ENCODE data around the gene LHFPL2. TPM values are rescaled to one million over a fixed set of nuclear protein-coding genes. Genes with fewer than 3 reads are reported as not detected.

Gene LHFPL2
- total and polyA plus RNA-seq, 9 of the 15 experiments (the other 6 are each of a cell fraction or from before 2014, with no cell fraction given) = 1.0 to 6.6 (median 4.6) TPM

DNA sequence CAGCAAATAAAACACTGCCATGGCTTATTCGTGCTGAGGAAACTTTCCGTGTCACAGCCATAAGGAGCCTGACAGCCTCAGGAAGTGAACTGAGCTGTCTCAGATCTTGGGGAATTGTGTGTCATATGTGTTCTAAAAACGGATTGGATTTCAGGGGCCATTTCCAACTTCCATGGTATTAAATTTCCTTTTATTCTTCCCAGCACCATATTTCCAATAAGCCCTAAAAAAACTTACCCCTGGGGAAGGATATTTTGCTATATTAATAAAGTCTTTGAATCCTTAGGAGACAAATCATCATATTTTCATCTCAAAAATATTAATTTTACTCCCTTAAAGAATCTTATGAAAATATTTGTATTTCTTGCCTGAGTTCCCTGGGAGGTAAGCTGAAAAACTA is 93.9 kb downstream of the LHFPL2 start:
- in situ Hi-C loops (cut with MboI) = no loop called here
- no peaks in the 10 kb centered on the region for H3K4me1 ChIP-seq (replicated peaks in 1 of 2; ENCODE audit: control insufficient read depth in 2 of 2, insufficient read depth in 2 of 2, low read length in 2 of 2)
- DNase-seq (ENCODE audit: extremely low read depth in 1 of 4, low spot score in 3 of 4) (no peak), ATAC-seq (no peak), FAIRE-seq (no peak)
- H3K27ac ChIP-seq (ENCODE audit: extremely low read depth, low read depth, low read length) = no peak overlapping the region
- WGBS (ENCODE audit: insufficient coverage, low coverage, missing lambda C conversion rate) = 10% methylated on average over 3 of the region's 3 CpGs
- no peak overlapping the region for H2AFZ ChIP-seq (ENCODE audit: low read depth, low read length)
- no peak overlapping the region for H3K4me3 ChIP-seq
- no peaks in the 10 kb centered on the region for H3K9me3 ChIP-seq (replicated peaks; ENCODE audit: control insufficient read depth, insufficient read depth, low read depth, low read length)
- ChIA-PET POLR2A (interaction anchor here (1.2 kb wide), 1 partner anchor 9 kb away, joined by 3 read pairs; no protein-coding TSS in a partner anchor), CTCF (ENCODE audit: low intra/inter-chr PET ratio) (interaction anchor here (0.6 kb wide), 1 partner anchor 194 kb away, joined by 3 read pairs; the partner anchor contains the start of gene SCAMP1)
- no peak overlapping the region for H3K9ac ChIP-seq (ENCODE audit: insufficient read depth in 1 of 2, low read depth in 2 of 2, low read length in 2 of 2)
- no peaks in the 10 kb centered on the region for H3K27me3 ChIP-seq (ENCODE audit: control insufficient read depth in 2 of 2, insufficient read depth in 2 of 2, low read length in 2 of 2)
- 0 out of 2 replicates have a peak, but pooled peaks cover 5% of the 10 kb centered on the region for H4K20me1 ChIP-seq (replicated peaks; ENCODE audit: control insufficient read depth, insufficient read depth, low read length)
- no peaks in the 10 kb centered on the region for H3K9me1 ChIP-seq (ENCODE audit: control insufficient read depth, insufficient read depth, low read length)
- no peaks in the 10 kb centered on the region for H3K36me3 ChIP-seq (ENCODE audit: control insufficient read depth, insufficient read depth, low read length)
- no TSS peak for BruUV-seq (replicated peaks)
- intact Hi-C loops (cut with micrococcal nuclease) = no loop called here
- H3K79me2 ChIP-seq (ENCODE audit: control insufficient read depth, insufficient read depth, low read length) = no peaks in the 10 kb centered on the region
- no peak overlapping the region for H3K4me2 ChIP-seq (ENCODE audit: insufficient read depth, low read length)
- no peak for TF ChIP-seq NFIX (CRISPR knock-in tag; IDR thresholded peaks at IDR 0.05; ENCODE audit: low read depth)
- no peak for TF ChIP-seq DIDO1 (tag; IDR thresholded peaks at IDR 0.05; ENCODE audit: low read depth)
- no peak for TF ChIP-seq PHF8 (IDR thresholded peaks at IDR 0.05; ENCODE audit: borderline replicate concordance, low read length)
- TF ChIP-seq, protein P1, sequence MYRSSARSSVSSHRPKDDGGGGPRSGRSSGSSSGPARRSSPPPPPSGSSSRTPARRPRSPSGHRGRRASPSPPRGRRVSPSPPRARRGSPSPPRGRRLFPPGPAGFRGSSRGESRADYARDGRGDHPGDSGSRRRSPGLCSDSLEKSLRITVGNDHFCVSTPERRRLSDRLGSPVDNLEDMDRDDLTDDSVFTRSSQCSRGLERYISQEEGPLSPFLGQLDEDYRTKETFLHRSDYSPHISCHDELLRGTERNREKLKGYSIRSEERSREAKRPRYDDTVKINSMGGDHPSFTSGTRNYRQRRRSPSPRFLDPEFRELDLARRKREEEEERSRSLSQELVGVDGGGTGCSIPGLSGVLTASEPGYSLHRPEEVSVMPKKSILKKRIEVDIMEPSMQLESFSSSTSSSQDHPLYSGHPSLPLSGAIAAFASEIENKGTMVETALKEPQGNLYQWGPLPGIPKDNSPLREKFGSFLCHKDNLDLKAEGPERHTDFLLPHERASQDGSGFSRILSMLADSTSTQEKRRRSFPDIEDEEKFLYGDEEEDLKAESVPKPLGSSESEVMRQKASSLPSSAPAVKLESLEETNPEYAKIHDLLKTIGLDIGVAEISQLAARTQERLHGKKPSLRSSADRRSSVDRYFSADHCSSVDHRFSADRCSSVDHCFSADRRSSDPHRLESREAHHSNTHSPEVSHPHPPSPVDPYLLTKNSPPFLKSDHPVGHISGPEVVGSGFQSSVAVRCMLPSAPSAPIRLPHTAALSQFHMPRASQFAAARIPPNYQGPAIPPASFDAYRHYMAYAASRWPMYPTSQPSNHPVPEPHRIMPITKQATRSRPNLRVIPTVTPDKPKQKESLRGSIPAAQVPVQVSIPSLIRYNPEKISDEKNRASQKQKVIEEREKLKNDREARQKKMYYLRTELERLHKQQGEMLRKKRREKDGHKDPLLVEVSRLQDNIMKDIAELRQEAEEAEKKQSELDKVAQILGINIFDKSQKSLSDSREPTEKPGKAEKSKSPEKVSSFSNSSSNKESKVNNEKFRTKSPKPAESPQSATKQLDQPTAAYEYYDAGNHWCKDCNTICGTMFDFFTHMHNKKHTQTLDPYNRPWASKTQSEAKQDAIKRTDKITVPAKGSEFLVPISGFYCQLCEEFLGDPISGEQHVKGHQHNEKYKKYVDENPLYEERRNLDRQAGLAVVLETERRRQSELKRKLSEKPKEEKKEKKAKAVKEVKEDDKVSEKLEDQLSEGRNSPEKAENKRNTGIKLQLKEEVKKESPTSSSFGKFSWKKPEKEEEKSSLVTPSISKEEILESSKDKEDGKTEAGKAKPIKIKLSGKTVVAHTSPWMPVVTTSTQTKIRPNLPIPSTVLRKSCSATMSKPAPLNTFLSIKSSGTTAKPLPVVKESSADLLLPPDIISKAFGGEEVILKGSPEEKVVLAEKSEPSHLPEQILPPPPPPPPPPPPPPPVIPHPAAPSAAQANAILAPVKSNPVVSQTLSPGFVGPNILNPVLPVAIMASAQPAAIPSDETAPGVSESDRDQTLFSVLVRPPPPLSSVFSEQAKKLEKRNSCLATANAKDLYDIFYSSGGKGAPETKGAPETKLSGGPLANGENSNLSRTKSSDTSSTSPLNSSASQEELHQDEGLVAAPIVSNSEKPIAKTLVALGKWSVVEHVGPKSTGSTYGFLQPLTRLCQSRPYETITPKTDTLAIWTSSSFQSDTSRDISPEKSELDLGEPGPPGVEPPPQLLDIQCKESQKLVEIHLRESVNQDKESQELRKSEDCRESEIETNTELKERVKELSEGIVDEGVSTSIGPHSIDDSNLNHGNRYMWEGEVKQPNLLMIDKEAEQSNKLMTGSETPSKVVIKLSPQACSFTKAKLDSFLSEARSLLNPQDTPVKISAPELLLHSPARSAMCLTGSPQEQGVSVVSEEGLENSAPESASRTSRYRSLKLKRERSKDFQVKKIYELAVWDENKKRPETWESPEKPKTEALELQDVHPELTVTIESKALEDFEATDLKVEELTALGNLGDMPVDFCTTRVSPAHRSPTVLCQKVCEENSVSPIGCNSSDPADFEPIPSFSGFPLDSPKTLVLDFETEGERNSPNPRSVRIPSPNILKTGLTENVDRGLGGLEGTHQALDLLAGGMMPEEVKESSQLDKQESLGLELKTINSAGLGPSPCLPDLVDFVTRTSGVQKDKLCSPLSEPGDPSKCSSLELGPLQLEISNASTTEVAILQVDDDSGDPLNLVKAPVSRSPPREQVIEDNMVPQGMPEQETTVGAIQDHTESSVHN (IDR thresholded peaks at IDR 0.05; ENCODE audit: borderline replicate concordance in 1 of 2, low read depth in 1 of 2) = no peak
- TF ChIP-seq MBD2 (IDR thresholded peaks at IDR 0.05; ENCODE audit: borderline replicate concordance, low read depth) = no peak
- TF ChIP-seq ZNF780A (CRISPR knock-in tag; IDR thresholded peaks at IDR 0.05) = no peak
- no peak for TF ChIP-seq RNF2 (IDR thresholded peaks at IDR 0.05)
- no peak for TF ChIP-seq EP300 (IDR thresholded peaks at IDR 0.05; ENCODE audit: low read length)
- TF ChIP-seq, protein P2, sequence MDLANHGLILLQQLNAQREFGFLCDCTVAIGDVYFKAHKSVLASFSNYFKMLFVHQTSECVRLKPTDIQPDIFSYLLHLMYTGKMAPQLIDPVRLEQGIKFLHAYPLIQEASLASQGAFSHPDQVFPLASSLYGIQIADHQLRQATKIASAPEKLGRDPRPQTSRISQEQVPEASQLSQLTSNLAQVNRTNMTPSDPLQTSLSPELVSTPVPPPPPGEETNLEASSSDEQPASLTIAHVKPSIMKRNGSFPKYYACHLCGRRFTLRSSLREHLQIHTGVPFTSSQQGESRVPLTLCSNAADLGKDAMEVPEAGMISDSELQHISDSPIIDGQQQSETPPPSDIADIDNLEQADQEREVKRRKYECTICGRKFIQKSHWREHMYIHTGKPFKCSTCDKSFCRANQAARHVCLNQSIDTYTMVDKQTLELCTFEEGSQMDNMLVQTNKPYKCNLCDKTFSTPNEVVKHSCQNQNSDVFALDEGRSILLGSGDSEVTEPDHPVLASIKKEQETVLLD (IDR thresholded peaks at IDR 0.05) = no peak
- TF ChIP-seq, protein P3, sequence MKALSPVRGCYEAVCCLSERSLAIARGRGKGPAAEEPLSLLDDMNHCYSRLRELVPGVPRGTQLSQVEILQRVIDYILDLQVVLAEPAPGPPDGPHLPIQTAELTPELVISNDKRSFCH (CRISPR knock-in tag; IDR thresholded peaks at IDR 0.05) = no peak
- TF ChIP-seq, protein P3 (tag; IDR thresholded peaks at IDR 0.05) = no peak
- no peak for TF ChIP-seq SRSF1 (IDR thresholded peaks at IDR 0.05; ENCODE audit: low read depth, low read length)
- TF ChIP-seq RBFOX2 (IDR thresholded peaks at IDR 0.05; ENCODE audit: low read depth, low read length) = no peak
- no peak for TF ChIP-seq TEAD1 (CRISPR knock-in tag; IDR thresholded peaks at IDR 0.05)

Measured in K562 (cell line).